BJ (cell line): ENCODE measurements around the gene TSHZ2. TPM values are rescaled to one million over a fixed set of nuclear protein-coding genes. Genes with fewer than 3 reads are reported as not detected.

Source experiments
- CTCF ChIA-PET: fragments of 350-600 bp; formaldehyde crosslinking; extraction: SDS; loops from one replicate; lab custom pipeline; 2021; ENCODE audit warnings: antibody characterized with exemption, inconsistent platforms; lab: Yijun Ruan, JAX
- POLR2A ChIA-PET: fragments of 300-600 bp; sonication (Branson Sonifier 250); formaldehyde crosslinking; extraction: SDS; loops from one replicate; lab custom pipeline; 2021; ENCODE audit warnings: antibody characterized with exemption; lab: Charles Lee
- DNase-seq: peaks from one replicate; pipeline ENCODE4 v3.0.0-alpha.2; 2011; ENCODE audit warnings: low read depth
- H3K27me3 ChIP-seq: 2 replicates; pipeline ENCODE4 v1.6.0; 2011; ENCODE audit warnings: low read length; ENCODE audit not compliant: control insufficient read depth, insufficient read depth
- H3K36me3 ChIP-seq: 2 replicates; pipeline ENCODE4 v1.5.1; 2011; ENCODE audit warnings: low read length; ENCODE audit not compliant: control insufficient read depth, insufficient read depth
- H3K4me3 ChIP-seq: 2 replicates; pipeline ENCODE4 v1.5.1; 2011; ENCODE audit warnings: low read depth, mild to moderate bottlenecking, control low read depth, low read length
- CTCF ChIP-seq: IDR thresholded peaks from 2 replicates; pipeline ENCODE4 v1.5.1; 2011; ENCODE audit warnings: low read depth, mild to moderate bottlenecking, control low read depth, inconsistent platforms, low read length, moderate library complexity; ENCODE audit not compliant: insufficient read depth
- polyA plus RNA-seq: library from polyadenylated mRNA; depleted of rRNA; stranded (reverse); fragments of >200 nt; gene quantifications from 2 replicates; pipeline ENCODE4 v1.2.3, GENCODE V29; 2011

TSHZ2 gene
- polyA plus RNA-seq, 1 experiment = not detected

- no peak for DNase-seq
- CTCF ChIA-PET = no interaction called here
- POLR2A ChIA-PET = no interaction called here
- no peak overlapping the region for H3K4me3 ChIP-seq
- no peaks in the 10 kb centered on the region for H3K27me3 ChIP-seq
- no peak for TF ChIP-seq CTCF
- H3K36me3 ChIP-seq = no peaks in the 10 kb centered on the region
These were observed 19.1 kb upstream of the TSHZ2 start for GRCh38 chr20:52953020-52953419.

- POLR2A ChIA-PET = no interaction called here
These were observed 17.3 kb upstream of the TSHZ2 start for GRCh38 chr20:52954849-52955248.

GRCh38 chr20:52958211-52958610 is 13.9 kb upstream of the TSHZ2 start:
- TF ChIP-seq CTCF = no peak
- Histone ChIP-seq H3K36me3 (no peaks in the 10 kb centered on the region), H3K4me3 (no peak overlapping the region), H3K27me3 (no peaks in the 10 kb centered on the region)
- ChIA-PET POLR2A (no interaction called here), CTCF (interaction anchor here (0.8 kb wide), 1 partner anchor 11 kb away, joined by 3 read pairs; no protein-coding TSS in a partner anchor)
- DNase-seq = no peak

More at GRCh38 chr20:52954849-52955248, 17.3 kb upstream of the TSHZ2 start:
- H3K27me3 ChIP-seq = no peaks in the 10 kb centered on the region
- no peaks in the 10 kb centered on the region for H3K36me3 ChIP-seq
- no peak overlapping the region for H3K4me3 ChIP-seq
- CTCF ChIA-PET = no interaction called here
- no peak for DNase-seq
- no peak for TF ChIP-seq CTCF

GRCh38 chr20:52959125-52959524 is 13.0 kb upstream of the TSHZ2 start:
- no peak for DNase-seq
- TF ChIP-seq CTCF = no peak
- no peak overlapping the region for H3K4me3 ChIP-seq
- ChIA-PET CTCF (no interaction called here), POLR2A (no interaction called here)
- no peaks in the 10 kb centered on the region for H3K27me3 ChIP-seq
- H3K36me3 ChIP-seq = no peaks in the 10 kb centered on the region

GRCh38 chr20:52962183-52962582 is 10.0 kb upstream of the TSHZ2 start:
- no peak for DNase-seq
- ChIA-PET CTCF (no interaction called here), POLR2A (no interaction called here)
- Histone ChIP-seq H3K27me3 (no peaks in the 10 kb centered on the region), H3K36me3 (no peaks in the 10 kb centered on the region), H3K4me3 (no peak overlapping the region)
- no peak for TF ChIP-seq CTCF
